Measurements from ENCODE around the gene PACRG.

DNA sequence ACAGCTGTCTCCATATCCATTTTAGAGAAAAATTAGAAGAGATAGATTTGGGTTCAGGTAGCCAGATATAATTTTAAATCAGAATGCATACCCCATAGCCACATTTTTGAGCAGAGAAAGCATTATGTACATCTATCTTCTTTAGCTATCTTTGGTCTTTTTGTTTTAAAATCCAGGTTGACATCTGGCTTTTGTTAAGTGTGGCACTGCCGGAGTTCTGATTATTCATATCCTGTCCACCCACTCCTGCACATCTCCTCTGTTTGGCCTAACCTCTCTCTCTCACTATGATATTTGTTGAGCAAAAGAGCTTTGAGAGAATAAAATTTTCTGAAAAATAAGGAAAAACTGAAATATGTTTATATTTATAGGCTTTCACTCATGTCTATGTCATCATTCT is 189.7 kb downstream of the PACRG start:
- no peak for TF ChIP-seq ZNF138 (CRISPR knock-in tag; conservative IDR thresholded peaks at IDR 0.05)
- TF ChIP-seq, protein P1, sequence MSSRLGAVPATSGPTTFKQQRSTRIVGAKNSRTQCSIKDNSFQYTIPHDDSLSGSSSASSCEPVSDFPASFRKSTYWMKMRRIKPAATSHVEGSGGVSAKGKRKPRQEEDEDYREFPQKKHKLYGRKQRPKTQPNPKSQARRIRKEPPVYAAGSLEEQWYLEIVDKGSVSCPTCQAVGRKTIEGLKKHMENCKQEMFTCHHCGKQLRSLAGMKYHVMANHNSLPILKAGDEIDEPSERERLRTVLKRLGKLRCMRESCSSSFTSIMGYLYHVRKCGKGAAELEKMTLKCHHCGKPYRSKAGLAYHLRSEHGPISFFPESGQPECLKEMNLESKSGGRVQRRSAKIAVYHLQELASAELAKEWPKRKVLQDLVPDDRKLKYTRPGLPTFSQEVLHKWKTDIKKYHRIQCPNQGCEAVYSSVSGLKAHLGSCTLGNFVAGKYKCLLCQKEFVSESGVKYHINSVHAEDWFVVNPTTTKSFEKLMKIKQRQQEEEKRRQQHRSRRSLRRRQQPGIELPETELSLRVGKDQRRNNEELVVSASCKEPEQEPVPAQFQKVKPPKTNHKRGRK (CRISPR knock-in tag; IDR thresholded peaks at IDR 0.05; ENCODE audit: borderline replicate concordance) = no peak
- TF ChIP-seq ZNF416 (CRISPR knock-in tag; IDR thresholded peaks at IDR 0.05) = no peak
- TF ChIP-seq ZNF396 (CRISPR knock-in tag; IDR thresholded peaks at IDR 0.05; ENCODE audit: borderline replicate concordance) = no peak
- TF ChIP-seq, protein P2, sequence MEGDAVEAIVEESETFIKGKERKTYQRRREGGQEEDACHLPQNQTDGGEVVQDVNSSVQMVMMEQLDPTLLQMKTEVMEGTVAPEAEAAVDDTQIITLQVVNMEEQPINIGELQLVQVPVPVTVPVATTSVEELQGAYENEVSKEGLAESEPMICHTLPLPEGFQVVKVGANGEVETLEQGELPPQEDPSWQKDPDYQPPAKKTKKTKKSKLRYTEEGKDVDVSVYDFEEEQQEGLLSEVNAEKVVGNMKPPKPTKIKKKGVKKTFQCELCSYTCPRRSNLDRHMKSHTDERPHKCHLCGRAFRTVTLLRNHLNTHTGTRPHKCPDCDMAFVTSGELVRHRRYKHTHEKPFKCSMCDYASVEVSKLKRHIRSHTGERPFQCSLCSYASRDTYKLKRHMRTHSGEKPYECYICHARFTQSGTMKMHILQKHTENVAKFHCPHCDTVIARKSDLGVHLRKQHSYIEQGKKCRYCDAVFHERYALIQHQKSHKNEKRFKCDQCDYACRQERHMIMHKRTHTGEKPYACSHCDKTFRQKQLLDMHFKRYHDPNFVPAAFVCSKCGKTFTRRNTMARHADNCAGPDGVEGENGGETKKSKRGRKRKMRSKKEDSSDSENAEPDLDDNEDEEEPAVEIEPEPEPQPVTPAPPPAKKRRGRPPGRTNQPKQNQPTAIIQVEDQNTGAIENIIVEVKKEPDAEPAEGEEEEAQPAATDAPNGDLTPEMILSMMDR (IDR thresholded peaks at IDR 0.05) = no peak
- TF ChIP-seq, protein P3, sequence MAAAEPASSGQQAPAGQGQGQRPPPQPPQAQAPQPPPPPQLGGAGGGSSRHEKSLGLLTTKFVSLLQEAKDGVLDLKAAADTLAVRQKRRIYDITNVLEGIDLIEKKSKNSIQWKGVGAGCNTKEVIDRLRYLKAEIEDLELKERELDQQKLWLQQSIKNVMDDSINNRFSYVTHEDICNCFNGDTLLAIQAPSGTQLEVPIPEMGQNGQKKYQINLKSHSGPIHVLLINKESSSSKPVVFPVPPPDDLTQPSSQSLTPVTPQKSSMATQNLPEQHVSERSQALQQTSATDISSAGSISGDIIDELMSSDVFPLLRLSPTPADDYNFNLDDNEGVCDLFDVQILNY (CRISPR knock-in tag; IDR thresholded peaks at IDR 0.05) = no peak
- TF ChIP-seq, protein P4, sequence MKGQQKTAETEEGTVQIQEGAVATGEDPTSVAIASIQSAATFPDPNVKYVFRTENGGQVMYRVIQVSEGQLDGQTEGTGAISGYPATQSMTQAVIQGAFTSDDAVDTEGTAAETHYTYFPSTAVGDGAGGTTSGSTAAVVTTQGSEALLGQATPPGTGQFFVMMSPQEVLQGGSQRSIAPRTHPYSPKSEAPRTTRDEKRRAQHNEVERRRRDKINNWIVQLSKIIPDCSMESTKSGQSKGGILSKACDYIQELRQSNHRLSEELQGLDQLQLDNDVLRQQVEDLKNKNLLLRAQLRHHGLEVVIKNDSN (CRISPR knock-in tag; IDR thresholded peaks at IDR 0.05) = no peak
- TF ChIP-seq ZBTB21 (CRISPR knock-in tag; IDR thresholded peaks at IDR 0.05; ENCODE audit: borderline replicate concordance) = no peak
- TF ChIP-seq, protein P5, sequence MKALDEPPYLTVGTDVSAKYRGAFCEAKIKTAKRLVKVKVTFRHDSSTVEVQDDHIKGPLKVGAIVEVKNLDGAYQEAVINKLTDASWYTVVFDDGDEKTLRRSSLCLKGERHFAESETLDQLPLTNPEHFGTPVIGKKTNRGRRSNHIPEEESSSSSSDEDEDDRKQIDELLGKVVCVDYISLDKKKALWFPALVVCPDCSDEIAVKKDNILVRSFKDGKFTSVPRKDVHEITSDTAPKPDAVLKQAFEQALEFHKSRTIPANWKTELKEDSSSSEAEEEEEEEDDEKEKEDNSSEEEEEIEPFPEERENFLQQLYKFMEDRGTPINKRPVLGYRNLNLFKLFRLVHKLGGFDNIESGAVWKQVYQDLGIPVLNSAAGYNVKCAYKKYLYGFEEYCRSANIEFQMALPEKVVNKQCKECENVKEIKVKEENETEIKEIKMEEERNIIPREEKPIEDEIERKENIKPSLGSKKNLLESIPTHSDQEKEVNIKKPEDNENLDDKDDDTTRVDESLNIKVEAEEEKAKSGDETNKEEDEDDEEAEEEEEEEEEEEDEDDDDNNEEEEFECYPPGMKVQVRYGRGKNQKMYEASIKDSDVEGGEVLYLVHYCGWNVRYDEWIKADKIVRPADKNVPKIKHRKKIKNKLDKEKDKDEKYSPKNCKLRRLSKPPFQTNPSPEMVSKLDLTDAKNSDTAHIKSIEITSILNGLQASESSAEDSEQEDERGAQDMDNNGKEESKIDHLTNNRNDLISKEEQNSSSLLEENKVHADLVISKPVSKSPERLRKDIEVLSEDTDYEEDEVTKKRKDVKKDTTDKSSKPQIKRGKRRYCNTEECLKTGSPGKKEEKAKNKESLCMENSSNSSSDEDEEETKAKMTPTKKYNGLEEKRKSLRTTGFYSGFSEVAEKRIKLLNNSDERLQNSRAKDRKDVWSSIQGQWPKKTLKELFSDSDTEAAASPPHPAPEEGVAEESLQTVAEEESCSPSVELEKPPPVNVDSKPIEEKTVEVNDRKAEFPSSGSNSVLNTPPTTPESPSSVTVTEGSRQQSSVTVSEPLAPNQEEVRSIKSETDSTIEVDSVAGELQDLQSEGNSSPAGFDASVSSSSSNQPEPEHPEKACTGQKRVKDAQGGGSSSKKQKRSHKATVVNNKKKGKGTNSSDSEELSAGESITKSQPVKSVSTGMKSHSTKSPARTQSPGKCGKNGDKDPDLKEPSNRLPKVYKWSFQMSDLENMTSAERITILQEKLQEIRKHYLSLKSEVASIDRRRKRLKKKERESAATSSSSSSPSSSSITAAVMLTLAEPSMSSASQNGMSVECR (CRISPR knock-in tag; IDR thresholded peaks at IDR 0.05; ENCODE audit: borderline replicate concordance) = no peak
- TF ChIP-seq TCF7 (CRISPR knock-in tag; IDR thresholded peaks at IDR 0.05; ENCODE audit: low read depth) = no peak
- TF ChIP-seq, protein P6, sequence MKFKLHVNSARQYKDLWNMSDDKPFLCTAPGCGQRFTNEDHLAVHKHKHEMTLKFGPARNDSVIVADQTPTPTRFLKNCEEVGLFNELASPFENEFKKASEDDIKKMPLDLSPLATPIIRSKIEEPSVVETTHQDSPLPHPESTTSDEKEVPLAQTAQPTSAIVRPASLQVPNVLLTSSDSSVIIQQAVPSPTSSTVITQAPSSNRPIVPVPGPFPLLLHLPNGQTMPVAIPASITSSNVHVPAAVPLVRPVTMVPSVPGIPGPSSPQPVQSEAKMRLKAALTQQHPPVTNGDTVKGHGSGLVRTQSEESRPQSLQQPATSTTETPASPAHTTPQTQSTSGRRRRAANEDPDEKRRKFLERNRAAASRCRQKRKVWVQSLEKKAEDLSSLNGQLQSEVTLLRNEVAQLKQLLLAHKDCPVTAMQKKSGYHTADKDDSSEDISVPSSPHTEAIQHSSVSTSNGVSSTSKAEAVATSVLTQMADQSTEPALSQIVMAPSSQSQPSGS (CRISPR knock-in tag; IDR thresholded peaks at IDR 0.05; ENCODE audit: borderline replicate concordance, low read depth) = no peak
